NCI-H2227 treated with DMSO at 0.1 percent for 48 hours (cell line): Measurements from ENCODE around the gene MAP3K8.

Experiments used
- DNase-seq: peaks from one replicate; lab custom pipeline; 2025; lab: John Stamatoyannopoulos, UW

MAP3K8 gene

DNA sequence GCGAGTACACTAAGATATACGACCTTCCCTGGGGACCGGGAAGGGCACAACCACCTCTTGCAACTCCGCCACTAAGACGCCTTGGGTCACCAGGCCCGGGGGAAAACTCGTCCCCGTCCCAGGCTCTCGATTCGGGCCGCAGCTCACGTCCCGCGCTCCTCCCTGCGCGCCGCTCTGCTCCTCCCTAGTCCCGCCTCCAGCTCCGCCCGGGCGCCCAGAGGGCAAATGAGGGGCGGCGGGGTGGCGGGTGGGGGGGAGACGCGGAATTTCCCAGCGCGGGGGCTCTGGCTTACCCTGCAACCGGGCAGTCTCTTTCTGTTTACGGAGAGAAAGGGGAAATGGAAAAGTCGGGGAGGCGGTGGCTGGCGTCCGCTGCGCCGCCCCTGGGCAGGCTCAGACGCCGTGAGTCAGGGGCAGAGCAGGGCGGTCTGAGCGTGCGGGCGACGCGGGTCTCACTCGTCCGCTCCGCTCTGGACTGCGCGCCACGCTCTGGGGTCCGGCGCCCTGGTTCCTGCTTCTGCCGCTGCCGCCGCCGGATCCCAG lies at the start of gene MAP3K8:
TSS of gene MAP3K8 (plus strand) at position 455 of the 543 bp plus-strand sequence. CDS start 4,755 bp downstream, outside the sequence.
- peak; percentile 68 for DNase-seq

DNA sequence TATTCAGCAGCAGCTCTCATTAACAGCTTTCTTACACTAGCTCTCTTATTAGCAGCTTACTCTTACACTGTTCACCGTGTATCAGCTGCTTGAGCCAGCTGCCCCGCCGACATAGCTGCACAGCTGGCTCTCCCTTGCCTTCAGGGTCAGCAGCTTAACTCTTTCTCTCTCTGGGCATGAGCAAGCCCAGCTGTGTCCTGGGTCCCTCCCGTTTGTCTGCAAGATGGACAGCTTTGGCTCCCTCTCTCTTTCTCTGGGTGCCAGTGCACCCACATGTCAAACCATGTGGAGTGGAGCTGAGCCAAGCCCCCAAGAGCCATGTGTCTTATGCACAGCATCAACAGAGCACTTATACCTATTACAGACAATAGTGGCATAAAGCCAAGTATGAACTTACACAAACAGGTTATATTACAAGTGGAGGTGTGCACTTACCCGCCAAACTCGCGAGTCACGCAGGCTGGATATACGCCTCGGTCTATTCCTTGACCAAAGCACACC lies 49.2 kb upstream of the MAP3K8 start:
- no peak for DNase-seq

DNA sequence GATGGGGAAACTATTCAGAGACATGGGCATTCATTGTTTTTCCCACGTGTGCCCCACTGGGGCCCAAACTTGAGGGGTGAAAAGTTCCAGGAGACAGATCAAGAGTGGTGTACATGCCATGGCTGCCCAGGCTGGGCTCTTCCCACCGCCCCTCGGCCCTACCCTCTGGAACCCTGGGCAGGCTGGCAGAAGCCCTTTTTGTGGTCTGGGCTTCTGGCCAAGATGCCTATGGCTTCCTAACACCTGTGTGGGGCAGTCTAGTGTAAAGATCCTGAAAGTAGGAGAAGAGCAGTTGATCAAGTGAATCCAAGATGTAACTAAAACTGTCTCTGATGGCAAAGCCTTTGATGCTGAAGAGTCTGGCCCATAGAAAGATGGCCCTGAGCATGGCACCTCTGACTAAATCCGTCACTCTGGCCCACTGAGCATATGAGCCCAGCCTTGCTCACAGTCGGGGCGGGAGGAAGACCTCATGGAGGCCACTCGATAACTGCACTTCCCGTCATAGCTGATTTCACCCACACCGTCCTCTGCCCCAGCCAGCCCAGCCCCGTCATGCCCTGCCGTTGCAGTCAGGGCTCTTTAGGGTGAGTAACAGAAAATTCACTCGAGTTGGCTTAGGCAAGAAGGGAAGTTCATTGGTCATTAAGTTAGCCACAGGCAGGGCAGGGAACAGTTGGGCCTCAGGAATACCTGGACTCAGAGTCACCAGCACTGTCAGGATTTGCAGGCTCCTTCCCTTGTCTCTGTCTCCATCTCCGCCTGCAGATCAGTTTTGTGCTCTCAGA lies 47.0 kb upstream of the MAP3K8 start:
- no peak for DNase-seq

DNA sequence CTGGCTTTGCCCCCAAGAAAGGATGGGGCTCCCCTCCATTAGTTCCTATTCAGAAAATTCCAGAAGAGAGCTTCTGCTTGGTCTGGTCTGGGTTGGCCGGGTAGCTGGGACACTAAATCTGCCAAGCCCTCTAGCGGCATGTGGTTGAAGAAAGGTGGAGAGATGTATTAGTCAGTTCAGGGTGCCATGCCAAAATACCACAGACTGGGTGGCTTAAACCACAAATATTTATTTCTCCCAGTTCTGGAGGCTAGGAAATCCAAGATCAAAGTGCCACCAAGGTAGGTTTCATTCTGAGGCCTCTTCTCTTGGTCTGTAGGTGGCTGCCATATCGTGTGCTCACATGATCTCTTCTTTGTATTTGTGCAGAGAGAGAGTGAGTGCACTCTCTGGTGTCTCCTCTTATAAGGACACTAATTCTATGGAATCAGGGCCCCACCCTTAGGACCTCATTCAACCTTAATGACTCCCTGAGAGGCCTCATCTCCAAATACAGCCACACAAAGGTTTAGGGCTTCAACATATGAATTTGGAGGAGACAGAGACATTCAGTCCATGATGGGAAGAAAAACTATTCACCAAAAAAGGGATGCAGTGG lies 46.2 kb upstream of the MAP3K8 start:
- DNase-seq, result no peak

DNA sequence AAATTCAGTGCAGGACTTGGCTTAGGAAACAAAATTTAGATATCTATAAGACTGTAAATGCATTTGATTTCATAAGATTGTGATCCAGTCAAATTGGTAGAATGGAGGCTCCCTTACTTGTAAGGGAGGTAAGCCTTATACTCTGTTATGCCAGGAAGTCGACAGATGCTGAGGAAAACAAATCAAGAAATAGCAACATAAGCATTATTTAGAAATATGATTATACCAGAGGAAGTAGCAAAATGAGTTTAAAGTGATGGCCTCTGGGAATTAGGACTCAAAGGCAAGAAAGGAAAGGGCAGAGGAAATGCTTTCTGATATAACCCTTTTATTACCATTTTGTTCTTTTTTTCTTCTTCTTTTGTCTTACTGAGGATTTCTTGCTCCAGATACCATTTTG lies 44.4 kb upstream of the MAP3K8 start:
- DNase-seq, result no peak

DNA sequence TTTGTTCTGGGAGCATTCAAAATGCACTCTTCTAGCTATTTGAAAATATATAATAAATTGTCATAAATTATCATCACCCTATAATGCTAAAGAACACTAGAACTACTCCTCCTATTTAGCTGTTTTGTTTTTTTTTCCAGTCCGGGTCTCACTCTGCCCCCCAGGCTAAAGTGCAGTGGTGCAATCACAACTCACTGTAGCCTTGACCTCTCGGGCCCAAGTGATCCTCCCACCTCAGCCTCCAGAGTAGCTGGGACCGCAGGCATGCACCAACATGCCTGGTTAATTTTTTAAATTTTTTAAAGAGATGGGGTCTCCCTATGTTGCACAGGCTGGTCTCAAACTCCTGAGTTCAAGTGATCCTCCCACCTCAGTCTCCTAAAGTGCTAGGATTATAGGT lies 43.8 kb upstream of the MAP3K8 start:
- DNase-seq, result no peak

DNA sequence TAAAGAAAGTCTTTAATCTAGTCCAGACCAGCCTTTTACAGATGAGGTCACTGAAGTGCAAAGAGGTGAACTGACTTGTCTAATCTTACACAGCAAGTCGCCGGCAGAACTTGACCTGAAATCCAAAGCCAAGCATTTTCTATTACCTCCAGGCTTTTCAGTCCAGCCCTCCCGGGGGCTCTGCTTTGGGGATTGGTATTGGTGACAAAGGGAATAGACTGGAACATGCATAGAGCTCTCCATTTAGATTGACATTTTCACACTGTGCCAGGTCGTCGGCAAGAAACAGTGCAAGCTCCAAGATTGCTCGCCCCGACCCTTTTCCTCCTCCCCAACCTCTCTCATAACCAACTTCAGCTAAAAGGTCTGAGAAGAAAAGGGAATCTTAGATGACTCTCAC lies 42.7 kb upstream of the MAP3K8 start:
- no peak for DNase-seq

DNA sequence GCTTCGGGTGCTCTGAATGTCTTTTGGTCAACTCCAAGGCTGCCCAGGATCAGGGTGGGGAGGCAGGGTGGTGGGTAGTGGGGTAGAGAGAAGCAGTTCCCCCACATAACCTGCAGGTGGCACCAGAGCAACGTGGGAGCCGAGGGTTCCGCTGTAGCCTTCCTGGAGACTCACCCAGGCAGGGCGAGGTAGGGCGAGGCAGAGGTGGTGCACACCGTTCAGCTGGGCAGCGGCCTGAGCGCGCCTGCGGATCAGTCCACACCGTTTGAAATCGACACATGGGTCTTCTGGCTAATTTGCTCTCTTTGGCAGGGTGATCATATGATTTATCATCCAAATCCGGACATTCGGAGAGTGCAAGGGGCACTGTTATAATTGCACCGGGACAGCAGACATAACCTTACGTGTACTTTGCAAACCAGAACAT lies 41.4 kb upstream of the MAP3K8 start:
- peak; percentile 34 for DNase-seq

DNA sequence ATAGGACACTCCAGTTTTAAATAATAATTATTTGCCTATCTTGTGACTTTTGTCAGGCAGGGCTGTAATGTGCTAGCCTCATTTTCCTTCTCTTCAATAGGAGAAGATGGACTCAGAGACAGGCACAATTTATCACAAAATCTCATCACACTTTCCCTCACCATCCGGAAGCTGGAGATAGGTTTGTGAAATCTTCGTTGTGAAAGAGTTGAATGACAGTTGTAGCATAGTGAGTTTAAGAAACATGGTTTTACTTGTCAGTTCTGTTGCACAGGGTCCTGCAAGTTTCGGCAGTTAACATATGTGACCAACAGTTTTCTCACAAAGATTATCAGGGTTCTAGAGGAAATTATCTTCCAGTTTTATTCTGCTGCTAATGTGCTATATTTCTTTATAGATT lies 37.7 kb upstream of the MAP3K8 start:
- DNase-seq, result no peak

DNA sequence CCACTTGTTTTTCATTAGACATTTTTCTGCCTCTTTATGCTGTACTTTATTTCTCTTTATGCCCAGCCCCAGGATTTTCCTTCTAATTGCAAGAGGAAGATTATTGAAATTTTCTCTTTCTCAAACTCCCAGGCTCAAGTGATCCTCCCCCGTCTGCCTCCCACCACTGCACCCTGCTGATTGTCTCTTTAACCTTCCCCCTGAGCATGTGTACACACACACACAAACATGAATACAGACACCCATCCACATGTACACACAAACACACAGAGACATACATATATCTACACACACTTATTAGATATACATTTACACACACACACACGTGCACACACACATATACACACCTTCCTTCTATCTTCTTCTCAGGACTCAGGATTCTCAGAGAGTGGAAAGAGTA lies 37.3 kb upstream of the MAP3K8 start:
- no peak for DNase-seq

DNA sequence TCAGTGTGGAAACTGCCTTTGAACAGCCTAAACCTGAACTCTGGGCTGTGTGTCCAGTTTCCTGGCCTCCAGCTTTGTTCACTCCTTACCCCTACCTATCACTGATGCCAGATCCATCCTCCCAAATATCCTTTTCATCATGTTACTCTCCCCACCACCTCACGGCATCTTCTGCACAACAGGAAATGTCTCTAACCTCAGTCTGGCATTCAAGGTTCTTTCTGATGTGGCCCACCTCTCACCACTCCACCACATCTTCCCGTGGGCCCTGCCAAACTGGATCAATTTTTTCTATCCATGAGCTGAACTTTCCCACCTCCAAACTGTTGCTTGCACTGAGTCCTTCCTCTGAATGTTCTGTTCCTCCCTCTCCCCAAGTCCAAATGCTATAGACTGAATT lies 35.8 kb upstream of the MAP3K8 start:
- no peak for DNase-seq

DNA sequence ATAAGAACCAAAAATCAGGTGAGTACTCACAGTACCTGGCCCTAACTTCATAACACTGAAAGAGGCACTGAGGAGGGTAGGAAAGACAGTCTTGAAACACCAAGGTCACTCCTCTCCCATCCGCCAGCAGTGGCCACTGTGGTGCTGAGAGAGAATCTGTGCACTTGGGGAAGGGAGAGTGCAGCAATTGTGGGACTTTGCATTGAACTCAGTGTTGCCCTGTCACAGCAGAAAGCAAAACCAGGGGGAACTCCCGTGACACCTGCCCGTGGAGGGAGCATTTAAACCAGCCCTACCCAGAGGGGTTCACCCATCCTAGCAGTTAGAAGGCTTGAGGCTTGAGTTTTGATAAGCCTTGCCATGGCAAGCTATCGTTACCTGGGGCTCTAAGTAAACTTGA lies 35.2 kb upstream of the MAP3K8 start:
- no peak for DNase-seq

DNA sequence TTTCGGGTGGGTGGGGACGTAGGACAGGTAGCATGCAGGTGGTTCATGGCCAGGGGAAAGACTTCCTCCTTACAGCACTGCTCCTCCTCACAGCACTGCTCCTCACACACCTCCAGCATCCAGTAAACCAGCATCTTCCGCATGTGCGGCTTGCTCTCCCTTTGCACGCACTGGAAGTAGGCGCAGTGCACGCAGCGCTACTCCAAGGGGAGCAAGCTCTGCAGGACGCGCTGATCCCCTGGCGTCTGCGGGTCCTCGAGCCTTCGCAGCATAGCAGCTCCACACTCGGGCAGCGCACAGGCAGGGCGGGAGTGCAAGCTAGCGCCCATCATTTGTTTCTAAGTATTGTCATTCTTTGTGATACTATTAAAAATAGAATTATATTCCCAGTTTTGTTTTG lies 30.5 kb upstream of the MAP3K8 start:
- DNase-seq, result no peak

DNA sequence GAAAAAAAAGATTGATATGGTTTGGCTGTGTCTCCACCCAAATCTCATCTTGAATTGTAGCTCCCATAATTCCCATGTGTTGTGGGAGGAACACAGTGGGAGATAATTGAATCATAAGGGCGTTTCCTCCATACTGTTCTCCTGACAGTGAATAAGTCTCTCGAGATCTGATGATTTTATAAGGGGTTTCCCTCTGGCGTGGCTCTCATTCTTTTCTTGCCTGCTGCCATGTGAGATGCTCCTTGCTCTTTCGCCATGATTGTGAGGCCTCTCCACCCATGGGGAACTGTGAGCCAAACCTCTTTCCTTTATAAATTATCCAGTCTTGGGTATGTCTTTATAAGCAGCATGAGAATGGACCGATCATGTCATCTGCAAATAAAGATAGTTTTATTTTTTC lies 29.4 kb upstream of the MAP3K8 start:
- DNase-seq, result no peak

DNA sequence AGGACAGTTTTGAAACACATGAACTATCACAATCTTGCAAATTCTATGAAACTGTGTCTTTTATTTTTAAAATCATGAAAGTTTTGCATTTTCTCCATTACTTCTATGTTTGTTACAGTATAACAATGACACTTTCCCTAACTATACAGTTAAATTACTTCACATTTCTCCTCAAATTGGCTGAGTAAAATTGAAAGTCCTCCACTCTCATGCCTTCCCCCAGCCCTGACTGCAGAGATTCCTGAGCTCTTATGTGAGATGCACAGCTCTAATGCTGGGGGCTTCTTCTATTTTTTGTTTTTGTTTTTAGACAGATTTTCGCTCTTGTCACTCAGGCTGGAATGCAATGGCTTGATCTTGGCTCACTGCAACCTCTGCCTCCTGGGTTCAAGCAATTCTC lies 22.7 kb upstream of the MAP3K8 start:
- no peak for DNase-seq

DNA sequence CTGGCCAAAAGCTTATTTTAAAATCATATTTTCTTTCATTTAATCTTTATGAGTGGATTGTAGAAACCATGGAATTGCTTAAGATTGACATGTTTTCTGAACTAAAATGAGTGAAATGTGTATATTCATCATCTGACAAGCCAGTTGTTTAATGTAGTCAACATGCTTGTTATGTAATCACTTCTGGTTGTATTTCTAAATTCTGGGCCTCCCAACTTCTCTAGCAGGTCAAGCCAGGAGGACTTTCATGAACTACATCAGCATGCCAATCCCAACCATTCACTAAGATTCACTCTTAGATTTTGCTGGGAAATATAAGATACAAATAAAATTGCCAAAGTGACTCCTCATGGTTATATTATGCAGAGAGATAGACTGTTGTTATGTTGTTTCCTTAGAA lies 21.1 kb upstream of the MAP3K8 start:
- DNase-seq, result no peak

DNA sequence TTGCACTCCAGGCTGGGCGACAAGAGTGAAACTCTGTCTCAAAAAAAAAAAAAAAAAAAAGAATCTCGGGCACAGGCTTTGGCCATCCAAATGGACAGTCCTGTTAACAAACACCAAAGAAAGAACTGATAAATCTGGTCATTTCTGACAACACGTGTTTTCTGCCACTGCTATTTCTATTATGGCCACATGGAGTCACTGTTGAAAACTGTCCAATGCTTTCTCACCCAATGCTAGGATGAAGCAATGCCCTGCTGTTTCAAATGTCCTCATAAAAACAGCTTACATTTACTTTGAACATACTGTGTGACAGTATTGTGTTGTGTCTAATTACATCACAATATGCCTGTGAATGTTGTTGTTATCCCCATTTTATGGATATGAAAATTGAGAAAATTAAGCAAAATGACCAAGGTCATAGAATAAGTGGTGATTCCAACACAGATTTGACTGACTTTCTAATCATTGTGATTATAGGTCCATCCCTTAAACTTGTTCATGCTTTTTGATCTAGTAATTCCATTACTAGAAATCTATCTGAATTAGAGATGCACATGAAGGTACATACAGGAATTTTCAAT lies 19.9 kb upstream of the MAP3K8 start:
- no peak for DNase-seq

DNA sequence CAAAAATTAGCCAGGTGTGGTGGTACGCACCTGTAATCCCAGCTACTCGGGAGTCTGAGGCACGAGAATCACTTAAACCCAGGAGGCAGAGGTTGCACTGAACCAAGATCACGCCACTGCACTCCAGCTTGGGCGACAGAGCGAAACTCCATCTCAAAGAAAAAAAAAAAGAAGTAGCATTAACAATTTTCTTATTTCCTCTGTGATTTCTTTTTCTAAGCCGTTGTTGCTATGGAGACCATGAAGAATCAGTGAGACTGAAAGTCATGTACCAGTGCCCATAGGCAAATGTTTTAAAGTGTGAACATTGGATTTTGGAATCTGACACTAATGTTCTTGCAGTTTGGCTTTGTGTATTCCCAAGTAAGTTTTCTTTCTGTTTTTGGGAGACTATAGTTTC lies 18.4 kb upstream of the MAP3K8 start:
- no peak for DNase-seq

DNA sequence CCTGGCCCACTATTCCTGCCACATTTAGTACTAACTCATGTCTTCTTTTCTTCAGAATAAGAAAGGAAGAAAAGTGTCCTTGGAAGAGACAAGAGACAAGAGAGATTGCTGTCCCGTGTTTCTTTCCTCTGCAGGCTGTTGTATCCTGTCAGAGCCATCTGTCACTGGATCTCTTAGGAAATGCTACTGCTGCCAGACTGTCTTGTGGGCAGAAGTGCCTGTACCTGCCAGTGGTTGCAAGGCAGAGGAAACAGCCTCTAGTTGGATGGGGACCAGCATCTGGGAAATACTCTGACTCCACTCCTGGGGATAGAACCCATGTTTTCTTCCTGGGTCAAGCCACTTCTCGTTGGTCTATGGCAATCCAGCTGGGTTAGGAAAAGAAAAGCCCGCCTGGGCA lies 16.7 kb upstream of the MAP3K8 start:
- no peak for DNase-seq

DNA sequence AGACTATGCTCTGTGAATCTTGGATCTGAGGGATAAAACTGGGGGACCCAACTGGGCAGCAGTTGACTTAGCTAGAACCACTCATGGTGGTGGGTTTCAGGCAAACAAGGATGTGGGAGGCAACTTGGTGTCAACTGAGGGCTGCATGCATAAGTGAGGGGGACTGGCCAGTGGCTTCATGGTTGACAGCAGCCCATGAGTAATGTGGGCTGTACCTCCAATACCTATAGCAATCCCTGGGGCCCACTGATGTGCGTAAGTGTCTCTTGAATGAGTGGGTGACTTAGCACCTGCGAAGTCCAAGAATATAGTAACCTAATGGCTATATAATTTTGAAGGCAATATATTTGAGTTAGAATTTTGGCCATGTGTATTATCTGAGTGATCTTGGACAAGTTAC lies 13.7 kb upstream of the MAP3K8 start:
- DNase-seq, result no peak

DNA sequence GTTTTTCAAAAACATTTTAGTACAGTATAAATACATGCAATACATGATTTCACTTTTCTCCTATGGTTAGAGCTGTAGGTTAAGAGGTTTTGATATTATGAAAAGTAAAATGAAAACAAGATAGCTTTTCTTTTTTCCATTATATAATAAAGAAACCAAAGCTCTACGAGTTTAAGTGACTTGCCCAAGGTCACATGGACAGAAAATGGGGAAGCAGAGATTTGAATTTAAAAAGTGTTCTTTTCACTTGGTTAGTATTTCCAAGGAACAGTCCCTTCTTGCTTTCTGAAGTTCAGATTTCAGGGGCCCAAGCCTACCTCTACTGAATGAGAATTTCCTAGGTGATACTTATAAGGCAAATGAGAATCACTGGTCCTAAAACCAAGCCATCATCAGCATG lies 13.2 kb upstream of the MAP3K8 start:
- DNase-seq, result no peak

DNA sequence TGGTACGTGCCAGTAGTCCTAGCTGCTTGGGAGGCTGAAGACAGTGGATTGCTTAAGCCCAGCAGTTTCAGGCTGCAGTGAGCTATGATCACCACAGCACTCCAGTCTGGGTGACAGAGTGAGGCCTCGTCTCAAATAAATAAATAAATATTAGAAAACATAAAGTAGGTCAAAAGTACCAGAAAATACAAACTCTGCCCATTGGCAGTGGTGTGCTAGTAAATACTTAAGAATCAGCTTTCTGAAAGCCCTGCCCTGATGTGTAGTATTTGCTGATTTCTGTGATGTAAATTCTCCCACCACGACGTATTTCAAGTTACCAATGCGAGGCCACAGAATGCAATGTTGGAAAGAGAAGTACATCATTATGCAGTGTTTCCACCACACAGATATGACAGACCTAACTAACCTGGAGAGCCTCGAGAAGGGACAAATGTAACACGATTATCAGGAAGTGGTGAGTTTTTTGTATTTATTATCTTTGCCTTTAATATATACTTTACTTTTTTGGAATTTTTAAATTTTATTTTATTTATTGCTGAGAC lies 11.8 kb upstream of the MAP3K8 start:
- no peak for DNase-seq
